NCI-H345 treated with DMSO at 0.1 percent for 48 hours (cell line): ENCODE results near the gene KLRD1.
"Not testable (repeated sequence)": the region's sequence is repeated elsewhere in the genome, so short reads cannot be mapped to it uniquely, and the experiment has no call there.

Experiments
- DNase-seq: peaks from one replicate; lab custom pipeline; 2025; ENCODE audit not compliant: unreplicated experiment; lab: John Stamatoyannopoulos, UW

Gene KLRD1

GRCh38 chr12:10307630-10308029 is at the start of gene KLRD1:
Gene KLRD1, plus strand, starts transcription at chr12:10307870. Its CDS starts 208 bp downstream, at chr12:10308078.
- no peak for DNase-seq

- DNase-seq, result no peak
These were observed 46.7 kb upstream of the KLRD1 start for GRCh38 chr12:10260927-10261326.

GRCh38 chr12:10268037-10268436 is 39.6 kb upstream of the KLRD1 start:
- no peak for DNase-seq

- DNase-seq, result no peak
These were observed 35.2 kb upstream of the KLRD1 start for GRCh38 chr12:10272467-10272866.

GRCh38 chr12:10276774-10277173 is 30.9 kb upstream of the KLRD1 start:
- no peak for DNase-seq

- DNase-seq, result no peak
These were observed 29.6 kb upstream of the KLRD1 start for GRCh38 chr12:10278104-10278503.

GRCh38 chr12:10279937-10280336 is 27.7 kb upstream of the KLRD1 start:
- DNase-seq, result no peak

- DNase-seq, result no peak
These were observed 24.6 kb upstream of the KLRD1 start for GRCh38 chr12:10283027-10283426.

- no peak for DNase-seq
These were observed 21.8 kb upstream of the KLRD1 start for GRCh38 chr12:10285919-10286318.

- no peak for DNase-seq
These were observed 18.5 kb upstream of the KLRD1 start for GRCh38 chr12:10289005-10289754.

- no peak for DNase-seq
These were observed 16.6 kb upstream of the KLRD1 start for GRCh38 chr12:10291030-10291429.

GRCh38 chr12:10293151-10293550 is 14.5 kb upstream of the KLRD1 start:
- no peak for DNase-seq

GRCh38 chr12:10293570-10294227 is 14.0 kb upstream of the KLRD1 start:
- no peak for DNase-seq

- no peak for DNase-seq
These were observed 6.6 kb upstream of the KLRD1 start for GRCh38 chr12:10301103-10301502.

- no peak for DNase-seq
These were observed 3.5 kb upstream of the KLRD1 start for GRCh38 chr12:10304161-10304574.

GRCh38 chr12:10305411-10305810 is 2.3 kb upstream of the KLRD1 start:
- no peak for DNase-seq

GRCh38 chr12:10310926-10311720 is 3.5 kb downstream of the KLRD1 start:
- no peak for DNase-seq

GRCh38 chr12:10319388-10319787 is 11.7 kb downstream of the KLRD1 start:
- no peak for DNase-seq

GRCh38 chr12:10320643-10321042 is 13.0 kb downstream of the KLRD1 start:
- DNase-seq, result no peak

- not testable (repeated sequence) for DNase-seq
These were observed 21.0 kb downstream of the KLRD1 start for GRCh38 chr12:10328691-10329090.

GRCh38 chr12:10331642-10332239 is 24.1 kb downstream of the KLRD1 start:
- peak; percentile 43 for DNase-seq
